ENCODE data around the gene HOXC5. TPM values are rescaled to one million over a fixed set of nuclear protein-coding genes. Genes with fewer than 3 reads are reported as not detected.
A peak's percentile ranks its signal among the peaks of the same experiment; 100 is the strongest.

Gene HOXC5
- total RNA-seq, 1 experiment from 2014 or later = not detected

DNA sequence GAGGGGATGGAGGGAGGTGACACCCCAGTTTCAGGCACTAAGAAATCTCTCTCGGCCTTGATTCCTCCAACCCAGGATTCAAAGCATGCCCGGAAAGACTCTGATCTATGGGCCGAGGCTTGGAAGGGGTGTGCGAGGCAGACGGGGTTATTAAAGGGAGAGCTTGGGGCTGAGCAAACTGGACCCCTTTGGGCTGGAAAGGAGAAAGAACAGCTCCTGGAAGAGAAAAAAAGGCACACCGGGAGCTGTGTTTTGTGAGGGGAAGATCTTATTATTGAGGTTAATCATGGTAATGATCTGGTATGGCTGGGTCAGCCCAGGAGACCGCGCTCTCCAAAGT, 15.1 kb downstream of the HOXC5 start:
- in situ Hi-C loops (cut with HindIII; ENCODE audit: low pct_unique_long_range_greater_than_20kb, low sequenced_read_pairs) = no loop called here
- DNase-seq (ENCODE audit: low read depth, low spot score) = no peak

DNA sequence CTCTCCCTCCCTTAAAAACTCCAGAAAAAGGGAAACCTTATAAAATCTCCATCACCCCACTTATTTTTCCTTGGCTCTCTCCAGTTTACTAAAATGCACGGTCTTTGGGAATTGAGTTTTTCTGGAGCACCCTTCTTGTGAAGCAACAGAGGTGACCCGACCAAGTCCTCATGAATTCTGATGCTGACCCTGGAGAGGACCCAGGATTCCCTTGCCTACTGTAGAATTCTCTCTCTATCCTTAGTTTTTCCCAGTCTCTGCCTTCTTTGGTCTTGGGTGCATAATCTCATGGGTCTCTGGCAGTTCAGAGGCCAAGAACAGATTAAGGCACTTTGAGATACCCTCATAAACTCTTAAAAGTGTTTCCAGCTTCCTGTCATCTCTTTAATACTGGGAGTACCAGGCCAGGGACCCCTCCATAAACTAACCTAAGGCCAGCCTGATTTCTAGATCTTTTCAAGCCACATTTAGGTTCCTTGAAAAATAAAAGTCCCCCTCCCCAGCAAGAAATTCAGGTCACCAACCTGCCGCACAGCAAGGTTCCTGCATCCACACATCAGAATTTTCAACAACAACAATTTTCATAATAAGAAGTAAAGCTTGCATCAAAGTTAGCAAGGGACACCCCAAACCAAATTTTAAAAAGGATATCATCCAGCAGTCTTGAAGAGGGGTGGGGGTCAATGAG, 15.7 kb downstream of the HOXC5 start:
- DNase-seq (ENCODE audit: low read depth, low spot score) = no peak
- in situ Hi-C loops (cut with HindIII; ENCODE audit: low pct_unique_long_range_greater_than_20kb, low sequenced_read_pairs) = no loop called here

DNA sequence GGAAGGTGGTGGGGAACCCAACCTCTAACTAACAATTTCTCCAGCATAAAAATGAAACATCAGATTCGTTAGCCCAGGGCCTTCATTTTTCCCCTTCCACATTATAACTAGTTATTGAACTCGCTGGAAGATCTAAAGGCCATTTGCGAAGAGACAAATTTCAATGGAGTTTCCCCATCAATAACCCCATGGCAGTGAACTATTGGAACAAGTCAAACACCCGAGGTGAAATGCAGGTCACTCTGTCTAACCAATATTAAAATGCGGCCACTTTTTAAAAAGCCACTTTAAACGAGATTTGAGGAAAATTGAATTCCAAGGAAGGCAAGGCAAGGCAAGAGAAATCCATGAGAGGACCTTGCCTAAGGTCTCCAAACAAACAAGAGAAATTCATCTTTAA, 16.3 kb downstream of the HOXC5 start:
- in situ Hi-C loops (cut with HindIII; ENCODE audit: low pct_unique_long_range_greater_than_20kb, low sequenced_read_pairs) = no loop called here

DNA sequence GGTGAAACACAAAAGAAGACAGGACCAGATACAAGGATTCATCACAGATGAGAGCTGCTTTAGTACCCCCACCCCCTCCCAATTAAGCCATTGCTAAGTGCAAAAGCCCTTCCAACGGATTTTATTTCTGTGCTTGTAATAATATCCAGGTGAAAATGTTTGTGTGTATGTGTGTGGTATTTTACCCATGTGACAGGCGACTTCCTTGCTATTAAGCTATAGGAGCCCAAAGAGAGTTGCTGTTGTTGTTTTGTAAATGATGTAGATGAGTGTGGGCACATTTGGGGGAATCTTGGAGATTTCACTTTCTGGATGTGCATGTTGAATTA, 17.6 kb downstream of the HOXC5 start:
- in situ Hi-C loops (cut with HindIII; ENCODE audit: low pct_unique_long_range_greater_than_20kb, low sequenced_read_pairs) = no loop called here

More for the DNA sequence above, 16.3 kb downstream of the HOXC5 start:
- no peak for DNase-seq (ENCODE audit: low read depth, low spot score)

DNA sequence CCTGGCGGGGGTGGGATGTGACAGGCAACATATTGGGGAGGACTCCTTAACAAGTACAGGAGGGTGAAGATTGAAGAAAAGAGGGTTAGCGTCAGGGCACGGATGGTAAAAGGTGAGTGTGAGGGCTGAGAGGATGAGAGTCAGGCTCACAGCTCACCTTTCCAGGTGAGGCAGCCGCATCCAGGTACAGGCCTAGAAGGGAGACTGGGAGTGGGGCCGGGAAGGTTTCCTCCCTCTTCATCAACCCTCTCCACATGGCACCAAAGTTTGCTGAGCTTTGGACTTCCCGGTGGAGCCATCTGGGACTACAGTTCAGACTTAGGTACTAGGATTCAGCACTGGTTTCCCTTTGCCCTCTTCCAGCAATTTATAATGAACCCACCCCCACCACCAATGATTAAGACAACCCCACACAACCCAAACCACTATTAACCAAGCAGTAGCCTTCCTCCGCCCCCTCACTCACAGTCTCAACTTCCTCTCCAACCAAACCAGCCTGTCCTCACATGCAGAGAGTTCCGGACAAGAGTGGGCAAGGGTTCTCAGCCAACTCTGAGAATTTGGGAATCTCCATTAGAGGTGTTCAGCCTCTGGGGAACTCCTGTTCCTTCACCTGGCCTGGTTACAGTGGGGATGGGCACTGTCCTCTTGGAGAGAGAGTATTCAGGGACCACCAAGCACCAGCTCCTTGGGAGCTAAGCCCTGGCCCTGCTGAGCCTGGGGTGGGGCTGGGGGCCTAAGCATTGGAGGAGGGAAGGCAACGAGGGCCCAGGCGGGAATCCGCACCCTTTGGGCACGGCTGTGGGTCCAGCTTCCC, 18.4 kb downstream of the HOXC5 start:
- in situ Hi-C loops (cut with HindIII; ENCODE audit: low pct_unique_long_range_greater_than_20kb, low sequenced_read_pairs) = no loop called here
- DNase-seq (ENCODE audit: low read depth, low spot score) = no peak

More for the DNA sequence above, 17.6 kb downstream of the HOXC5 start:
- no peak for DNase-seq (ENCODE audit: low read depth, low spot score)

DNA sequence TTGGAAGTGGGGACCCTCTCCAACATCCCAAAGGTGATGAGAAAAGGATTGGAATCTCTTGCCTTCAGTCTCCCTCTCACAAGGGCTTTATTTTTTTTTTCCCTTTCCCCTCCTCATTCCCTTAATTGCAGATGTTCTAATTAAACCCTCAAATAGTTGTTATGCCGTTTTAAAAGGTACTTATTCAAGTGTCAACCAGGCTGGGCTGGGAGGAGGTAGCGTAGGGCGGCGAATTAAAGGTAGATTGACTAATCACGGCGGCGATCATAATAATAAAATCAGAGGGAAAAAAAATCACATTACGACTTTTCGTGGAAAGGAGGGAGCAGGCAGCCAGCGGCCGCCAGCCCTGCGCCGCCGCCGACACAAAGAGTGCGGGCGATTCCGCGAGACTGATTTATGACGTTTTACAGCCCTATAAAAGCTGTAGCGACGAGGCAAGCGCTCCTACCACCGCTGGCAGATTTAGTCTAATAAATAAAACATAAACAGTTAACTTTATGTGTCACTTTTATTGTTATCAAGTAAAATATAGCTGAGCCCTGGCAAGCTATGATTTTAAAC, 19.1 kb downstream of the HOXC5 start:
- in situ Hi-C loops (cut with HindIII; ENCODE audit: low pct_unique_long_range_greater_than_20kb, low sequenced_read_pairs) = no loop called here
- DNase-seq (ENCODE audit: low read depth, low spot score) = no peak

DNA sequence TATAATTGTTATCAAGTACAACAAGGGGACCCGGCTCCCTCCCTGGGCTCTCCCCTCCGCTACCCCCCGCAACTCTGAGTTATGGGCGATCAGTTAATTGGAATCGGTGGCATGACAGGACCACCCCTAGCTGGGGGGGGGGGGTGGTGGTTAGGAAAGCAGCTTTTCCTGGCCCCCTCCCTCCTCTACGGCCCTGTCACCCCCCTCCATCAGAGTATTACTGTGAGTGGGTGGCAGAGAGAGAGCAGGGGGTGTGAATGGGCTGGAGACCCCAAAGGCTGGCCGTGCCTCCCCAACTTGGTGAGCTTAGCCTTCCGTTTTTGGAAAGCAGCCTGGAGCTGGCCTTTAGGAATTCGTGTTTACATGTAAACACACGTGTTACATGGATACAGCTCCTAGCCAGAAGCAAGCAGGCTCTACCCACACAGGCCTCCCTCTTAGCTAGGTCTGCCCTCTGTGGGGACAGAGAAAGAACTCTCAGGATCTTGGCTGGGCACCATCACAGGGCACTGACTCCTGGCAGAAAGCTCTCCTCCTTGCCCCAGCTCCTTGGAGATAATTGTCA, 19.7 kb downstream of the HOXC5 start:
- DNase-seq (ENCODE audit: low read depth, low spot score) = no peak
- in situ Hi-C loops (cut with HindIII; ENCODE audit: low pct_unique_long_range_greater_than_20kb, low sequenced_read_pairs) = no loop called here

DNA sequence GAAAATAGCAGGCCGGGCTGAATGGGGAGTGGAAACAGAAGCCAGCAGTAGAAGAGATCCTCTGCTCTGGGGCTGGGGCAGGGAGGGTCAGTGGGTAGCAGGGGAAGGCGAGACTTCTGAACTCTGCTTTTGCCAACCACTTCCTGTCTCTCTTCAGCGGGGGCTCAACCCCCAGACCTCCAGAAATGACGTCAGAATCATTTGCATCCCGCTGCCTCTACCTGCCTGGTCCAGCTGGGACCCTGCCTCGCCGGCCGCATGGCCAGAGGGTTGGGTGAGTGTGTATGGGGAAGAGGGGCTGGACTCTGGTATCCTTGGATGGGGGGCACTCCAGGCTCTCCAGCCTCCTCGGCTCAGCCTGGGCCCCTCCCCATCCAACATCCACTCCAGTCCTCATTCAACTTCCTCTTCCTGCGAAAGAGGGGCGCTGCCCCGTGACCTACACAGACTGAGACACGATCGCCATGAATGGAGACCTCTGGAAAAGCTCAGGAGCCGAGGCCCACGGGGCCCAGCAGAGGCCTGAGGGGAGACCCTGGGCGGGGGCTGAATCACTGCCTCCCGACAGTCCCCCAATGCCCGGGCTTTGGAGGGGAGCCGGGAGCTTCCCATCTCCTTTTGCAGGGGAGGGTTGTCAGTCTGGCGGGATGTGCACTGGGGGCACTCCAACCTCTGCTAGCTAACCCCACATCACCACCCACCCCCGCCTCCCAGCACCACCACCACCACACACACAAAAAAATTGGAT, 20.3 kb downstream of the HOXC5 start:
- in situ Hi-C loops (cut with HindIII; ENCODE audit: low pct_unique_long_range_greater_than_20kb, low sequenced_read_pairs) = no loop called here
- DNase-seq (ENCODE audit: low read depth, low spot score) = peak; percentile 13

DNA sequence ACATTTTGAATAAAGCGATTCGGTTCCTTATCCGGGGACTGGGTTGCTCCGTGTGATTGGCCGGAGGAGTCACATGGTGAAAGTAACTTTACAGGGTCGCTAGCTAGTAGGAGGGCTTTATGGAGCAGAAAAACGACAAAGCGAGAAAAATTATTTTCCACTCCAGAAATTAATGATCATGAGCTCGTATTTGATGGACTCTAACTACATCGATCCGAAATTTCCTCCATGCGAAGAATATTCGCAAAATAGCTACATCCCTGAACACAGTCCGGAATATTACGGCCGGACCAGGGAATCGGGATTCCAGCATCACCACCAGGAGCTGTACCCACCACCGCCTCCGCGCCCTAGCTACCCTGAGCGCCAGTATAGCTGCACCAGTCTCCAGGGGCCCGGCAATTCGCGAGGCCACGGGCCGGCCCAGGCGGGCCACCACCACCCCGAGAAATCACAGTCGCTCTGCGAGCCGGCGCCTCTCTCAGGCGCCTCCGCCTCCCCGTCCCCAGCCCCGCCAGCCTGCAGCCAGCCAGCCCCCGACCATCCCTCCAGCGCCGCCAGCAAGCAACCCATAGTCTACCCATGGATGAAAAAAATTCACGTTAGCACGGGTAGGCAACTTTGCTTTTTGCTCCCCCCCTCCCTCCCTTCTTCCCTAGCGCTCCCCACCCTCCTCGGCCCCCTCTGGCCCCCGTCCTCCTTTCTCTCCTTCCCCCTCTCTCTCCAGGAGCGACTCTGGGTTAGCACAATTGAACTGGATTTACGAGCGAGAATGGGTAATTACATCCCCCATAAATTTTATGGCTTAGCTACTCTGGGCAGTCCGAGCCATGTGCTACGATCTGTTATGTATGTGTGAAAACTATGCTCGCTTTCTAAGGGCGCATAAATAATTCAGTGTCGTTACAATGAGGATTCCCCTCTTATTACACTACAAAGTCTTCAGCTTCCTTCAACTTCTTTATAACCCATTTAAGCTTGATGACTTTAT, 21.2 kb downstream of the HOXC5 start, which contains the start of gene HOXC4:
HOXC4 (plus strand) TSS at position 85 of the 991 bp plus-strand sequence; CDS start at position 173, 88 bp downstream.
- in situ Hi-C loops (cut with HindIII; ENCODE audit: low pct_unique_long_range_greater_than_20kb, low sequenced_read_pairs) = no loop called here
- peak; percentile 60 for DNase-seq (ENCODE audit: low read depth, low spot score)

DNA sequence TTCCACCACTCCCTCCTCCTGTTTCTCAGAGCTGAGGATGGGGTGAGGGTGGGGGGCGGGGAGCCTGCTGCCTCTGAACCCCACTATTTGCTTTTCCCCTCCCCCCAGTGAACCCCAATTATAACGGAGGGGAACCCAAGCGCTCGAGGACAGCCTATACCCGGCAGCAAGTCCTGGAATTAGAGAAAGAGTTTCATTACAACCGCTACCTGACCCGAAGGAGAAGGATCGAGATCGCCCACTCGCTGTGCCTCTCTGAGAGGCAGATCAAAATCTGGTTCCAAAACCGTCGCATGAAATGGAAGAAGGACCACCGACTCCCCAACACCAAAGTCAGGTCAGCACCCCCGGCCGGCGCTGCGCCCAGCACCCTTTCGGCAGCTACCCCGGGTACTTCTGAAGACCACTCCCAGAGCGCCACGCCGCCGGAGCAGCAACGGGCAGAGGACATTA, 21.9 kb downstream of the HOXC5 start:
- DNase-seq (ENCODE audit: low read depth, low spot score) = no peak
- in situ Hi-C loops (cut with HindIII; ENCODE audit: low pct_unique_long_range_greater_than_20kb, low sequenced_read_pairs) = no loop called here

DNA sequence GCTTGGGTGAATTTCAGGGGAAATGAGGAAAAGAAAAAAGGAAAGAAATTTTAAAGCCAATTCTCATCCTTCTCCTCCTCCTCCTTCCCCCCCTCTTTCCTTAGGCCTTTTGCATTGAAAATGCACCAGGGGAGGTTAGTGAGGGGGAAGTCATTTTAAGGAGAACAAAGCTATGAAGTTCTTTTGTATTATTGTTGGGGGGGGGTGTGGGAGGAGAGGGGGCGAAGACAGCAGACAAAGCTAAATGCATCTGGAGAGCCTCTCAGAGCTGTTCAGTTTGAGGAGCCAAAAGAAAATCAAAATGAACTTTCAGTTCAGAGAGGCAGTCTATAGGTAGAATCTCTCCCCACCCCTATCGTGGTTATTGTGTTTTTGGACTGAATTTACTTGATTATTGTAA, 22.7 kb downstream of the HOXC5 start:
- in situ Hi-C loops (cut with HindIII; ENCODE audit: low pct_unique_long_range_greater_than_20kb, low sequenced_read_pairs) = no loop called here
- no peak for DNase-seq (ENCODE audit: low read depth, low spot score)

DNA sequence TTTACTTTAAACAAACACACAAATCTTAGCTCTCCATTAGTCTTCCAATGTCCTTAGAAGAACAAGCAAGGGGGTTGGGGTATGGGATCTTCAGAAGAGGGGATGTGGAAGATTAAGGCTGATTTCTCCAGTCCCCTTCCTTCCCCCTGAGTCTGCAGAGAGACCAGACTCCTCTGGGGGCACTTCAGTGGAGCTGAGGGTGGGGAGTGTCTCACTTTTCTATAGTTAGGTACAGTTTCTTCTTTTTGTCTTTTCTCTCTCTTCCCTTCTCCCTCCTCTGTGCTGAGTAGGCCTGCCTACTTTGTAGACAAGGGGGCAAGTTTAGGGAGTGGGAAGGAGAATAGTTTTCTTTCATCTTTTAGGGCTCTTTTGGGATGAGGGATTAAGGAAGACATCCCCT, 23.3 kb downstream of the HOXC5 start:
- in situ Hi-C loops (cut with HindIII; ENCODE audit: low pct_unique_long_range_greater_than_20kb, low sequenced_read_pairs) = no loop called here
- DNase-seq (ENCODE audit: low read depth, low spot score) = no peak

DNA sequence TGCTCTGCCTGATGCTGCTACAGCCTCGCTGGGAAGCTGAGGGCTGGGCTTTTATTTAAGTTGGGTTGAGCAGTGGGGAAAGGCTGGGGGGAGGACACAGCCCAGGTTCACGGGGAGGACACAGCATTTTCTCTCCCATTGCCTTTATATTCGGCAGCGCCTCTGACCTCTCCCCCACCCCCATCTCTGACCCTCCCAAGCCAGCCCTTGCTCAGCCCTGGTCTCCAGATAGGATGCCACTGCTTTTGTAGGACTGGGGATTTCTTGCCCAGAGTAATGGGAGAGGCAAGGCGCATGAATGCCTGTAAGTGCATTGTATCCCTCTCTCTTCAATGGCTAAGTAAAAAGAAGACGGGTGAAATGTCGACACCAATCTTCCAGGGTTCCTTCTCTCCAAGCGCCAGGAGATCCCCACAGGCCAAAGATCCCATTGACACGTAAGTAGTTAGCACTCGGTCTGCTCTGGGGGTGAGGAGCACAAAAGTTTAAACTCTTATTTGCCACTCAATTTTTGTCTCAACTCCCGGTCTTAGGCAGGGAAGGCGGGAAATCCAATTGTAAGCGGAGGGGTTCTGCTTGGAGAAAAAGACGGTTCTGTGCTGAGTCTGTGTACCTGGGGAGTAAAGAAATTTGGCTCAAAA, 25.4 kb downstream of the HOXC5 start:
- DNase-seq (ENCODE audit: low read depth, low spot score) = no peak
- in situ Hi-C loops (cut with HindIII; ENCODE audit: low pct_unique_long_range_greater_than_20kb, low sequenced_read_pairs) = no loop called here

DNA sequence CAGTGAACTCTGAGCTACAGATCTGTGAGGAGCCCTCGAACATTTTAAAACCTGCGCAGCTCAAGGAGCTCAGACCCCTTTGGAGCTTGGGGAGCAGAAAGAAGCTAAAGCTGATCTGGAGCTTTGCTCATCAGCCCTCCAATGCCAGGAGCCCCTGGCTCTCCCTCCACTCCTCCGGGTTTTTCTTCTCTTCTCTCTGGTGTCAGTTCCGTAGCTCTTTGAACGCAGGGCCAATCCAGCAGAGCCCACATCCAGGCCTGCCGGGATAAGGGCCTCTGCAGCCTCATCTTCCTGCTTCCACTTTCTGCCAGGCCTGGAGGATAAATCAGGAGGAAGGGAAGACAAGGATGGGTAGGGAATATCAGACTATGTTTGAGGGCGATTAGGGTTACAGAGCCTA, 26.8 kb downstream of the HOXC5 start:
- in situ Hi-C loops (cut with HindIII; ENCODE audit: low pct_unique_long_range_greater_than_20kb, low sequenced_read_pairs) = no loop called here
- no peak for DNase-seq (ENCODE audit: low read depth, low spot score)

DNA sequence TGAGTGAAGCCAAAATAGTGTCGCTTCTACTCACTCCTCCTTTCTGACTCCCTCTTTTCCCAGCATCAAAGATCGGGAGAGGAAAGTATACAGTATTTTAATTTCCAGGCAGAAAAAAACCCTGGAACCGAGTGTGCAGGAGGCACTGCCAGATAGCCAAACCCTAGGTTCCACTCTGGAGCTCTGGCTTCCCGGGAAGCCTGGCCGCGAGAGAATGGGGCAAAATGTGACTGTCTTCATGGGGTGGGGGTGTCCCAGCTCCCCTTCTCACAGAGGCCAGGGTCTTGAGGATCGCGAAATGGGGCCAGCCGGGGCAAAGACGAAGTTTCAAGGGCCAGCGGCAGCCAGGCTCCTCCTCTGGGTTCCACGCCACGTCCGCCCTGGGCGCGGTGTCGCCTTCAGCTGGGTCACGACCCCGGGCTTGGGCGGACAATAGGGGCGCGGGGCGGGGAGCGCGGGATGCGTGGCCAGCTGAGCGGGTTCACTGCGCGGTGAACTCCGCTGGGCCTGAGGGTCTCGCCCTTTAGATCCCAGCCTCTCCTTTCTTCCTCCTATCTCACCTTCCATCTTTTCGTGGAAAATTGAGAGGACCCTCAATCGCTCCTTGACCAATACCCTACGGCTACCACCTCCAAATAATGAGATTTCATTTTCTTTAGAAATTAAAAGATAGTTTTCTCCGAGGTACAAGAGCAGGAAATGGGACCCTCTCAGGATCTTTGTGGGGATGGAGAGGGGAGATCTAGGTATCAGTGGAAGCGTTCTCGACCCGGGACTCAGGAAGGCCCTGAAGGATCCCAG, 27.5 kb downstream of the HOXC5 start:
- in situ Hi-C loops (cut with HindIII; ENCODE audit: low pct_unique_long_range_greater_than_20kb, low sequenced_read_pairs) = no loop called here
- no peak for DNase-seq (ENCODE audit: low read depth, low spot score)

Measured in SK-MEL-5 (cell line).